Measurements from ENCODE around the gene CCDC154. TPM values are rescaled to one million over a fixed set of nuclear protein-coding genes. Genes with fewer than 3 reads are reported as not detected.

CCDC154 gene
- total RNA-seq, 1 donor from 2014 or later: not detected

- DNase-seq (ENCODE audit: low read depth): no peak
- TF ChIP-seq CTCF (conservative IDR thresholded peaks at IDR 0.05; ENCODE audit: low read depth, low read length): no peak
- no peak overlapping the region for H3K4me3 ChIP-seq (ENCODE audit: low read depth, low read length)
Measured at GRCh38 chr16:1458336-1458976, 14.1 kb upstream of the CCDC154 start.

GRCh38 chr16:1457489-1458245 is 13.3 kb upstream of the CCDC154 start:
- no peak for DNase-seq (ENCODE audit: low read depth)
- H3K4me3 ChIP-seq (ENCODE audit: low read depth, low read length): no peak overlapping the region
- TF ChIP-seq CTCF (conservative IDR thresholded peaks at IDR 0.05; ENCODE audit: low read depth, low read length): no peak

GRCh38 chr16:1456951-1457350 is 12.6 kb upstream of the CCDC154 start:
- TF ChIP-seq CTCF (conservative IDR thresholded peaks at IDR 0.05; ENCODE audit: low read depth, low read length): no peak
- H3K4me3 ChIP-seq (ENCODE audit: low read depth, low read length): no peak overlapping the region
- DNase-seq (ENCODE audit: low read depth): no peak

DNA sequence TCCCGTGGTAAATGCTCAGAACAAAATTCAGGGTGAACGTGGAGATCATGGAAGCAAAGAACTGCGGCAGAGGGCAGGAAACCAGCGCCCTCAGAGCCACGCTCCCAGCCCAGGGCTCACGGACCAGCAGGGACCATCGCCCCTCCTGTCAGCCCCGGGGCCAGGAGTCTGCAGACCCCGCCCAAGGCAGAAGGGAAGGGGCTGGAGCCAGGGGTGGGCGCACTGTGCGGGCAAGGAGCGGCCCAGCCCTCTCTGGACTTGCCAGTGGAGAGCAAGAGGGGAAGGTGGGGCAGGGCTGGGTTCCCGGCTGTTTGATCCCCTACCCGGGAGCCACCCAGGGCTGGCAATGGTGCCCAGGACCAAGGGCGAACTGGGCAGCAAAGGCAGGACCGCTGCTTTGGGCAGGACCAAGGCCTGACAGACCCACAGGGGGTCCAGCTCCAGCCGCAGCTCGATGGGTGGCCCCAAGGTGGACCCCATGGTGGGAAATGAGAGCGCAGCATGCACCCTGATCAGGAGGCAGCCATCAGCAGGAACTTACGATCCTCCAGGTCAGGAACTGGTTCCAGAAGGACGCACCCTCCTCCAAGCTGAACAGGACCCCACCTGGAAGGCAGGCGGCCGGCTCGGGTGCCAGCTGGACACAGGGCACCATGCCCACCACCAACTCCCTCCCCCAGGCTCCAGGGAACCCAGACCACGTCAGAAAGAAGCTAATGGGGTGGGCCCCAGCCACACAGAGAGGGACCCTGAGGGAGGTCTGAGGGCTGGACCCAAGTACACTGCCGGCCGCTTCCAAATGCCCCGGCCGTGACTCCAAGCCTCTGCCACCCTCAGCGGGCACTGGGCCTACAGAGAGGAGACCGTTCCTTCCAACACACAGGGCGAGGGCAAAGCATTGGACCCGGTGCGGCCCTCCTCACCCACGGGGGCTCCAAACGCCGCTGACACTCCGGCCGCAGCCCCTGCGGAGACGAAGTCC is 11.1 kb upstream of the CCDC154 start:
- TF ChIP-seq CTCF (conservative IDR thresholded peaks at IDR 0.05; ENCODE audit: low read depth, low read length): no peak
- no peak for DNase-seq (ENCODE audit: low read depth)
- H3K4me3 ChIP-seq (ENCODE audit: low read depth, low read length): no peak overlapping the region

DNA sequence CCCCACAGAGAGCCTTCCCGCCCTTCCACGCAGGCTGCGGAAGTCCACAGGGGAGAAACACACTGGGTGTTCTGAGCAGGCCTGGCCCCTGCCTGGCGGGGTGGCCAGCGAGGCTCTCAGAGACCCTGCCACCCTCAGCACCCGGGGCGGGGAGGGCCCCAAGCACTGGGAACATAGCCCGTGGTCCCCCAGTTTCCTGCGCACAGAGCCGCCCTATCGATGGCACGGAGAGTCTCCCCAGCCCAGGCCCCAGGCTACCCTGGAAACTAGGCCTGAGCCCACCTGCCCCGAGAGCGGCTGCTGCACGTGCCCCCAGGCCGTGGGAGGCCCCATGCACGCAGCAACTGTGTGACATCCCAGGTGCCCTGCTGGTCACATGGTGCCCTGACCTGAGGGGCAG is 10.2 kb upstream of the CCDC154 start:
- TF ChIP-seq CTCF (conservative IDR thresholded peaks at IDR 0.05; ENCODE audit: low read depth, low read length): no peak
- no peak for DNase-seq (ENCODE audit: low read depth)

GRCh38 chr16:1453316-1453715 is 9.0 kb upstream of the CCDC154 start:
- DNase-seq (ENCODE audit: low read depth): no peak
- no peak overlapping the region for H3K4me3 ChIP-seq (ENCODE audit: low read depth, low read length)
- TF ChIP-seq CTCF (conservative IDR thresholded peaks at IDR 0.05; ENCODE audit: low read depth, low read length): no peak

More for the DNA sequence above, 10.2 kb upstream of the CCDC154 start:
- H3K4me3 ChIP-seq (ENCODE audit: low read depth, low read length): no peak overlapping the region
